HEK293 (cell line): ENCODE data around the gene RPS14.
A peak's percentile ranks its signal among the peaks of the same experiment; 100 is the strongest.

Experiments
- CTCF ChIA-PET: fragments of 350-600 bp; formaldehyde crosslinking; extraction: SDS; loops from one replicate; lab custom pipeline; 2021; ENCODE audit warnings: antibody characterized with exemption; lab: Yijun Ruan, JAX
- POLR2A ChIA-PET: fragments of 300-600 bp; formaldehyde crosslinking; extraction: SDS; loops from one replicate; lab custom pipeline; 2020; ENCODE audit warnings: antibody characterized with exemption, inconsistent platforms; lab: Yijun Ruan, JAX
- H3K27ac ChIP-seq: fragments of 200-500 bp; sonication (Bioruptor generic); 2 replicates; pipeline ENCODE4 v1.5.1; 2014; ENCODE audit warnings: low read depth, low read length, control low read depth, inconsistent platforms; ENCODE audit errors: extremely low read depth
- H3K36me3 ChIP-seq, 2 experiments: fragments of 200-500 bp in 1 of 2; sonication (Bioruptor generic) in 1 of 2; 1 replicate in 1 of 2; 2 replicates in 1 of 2; pipeline ENCODE4 v1.5.1; 2014 to 2017; ENCODE audit warnings: inconsistent platforms in 2 of 2, low read length in 2 of 2; ENCODE audit not compliant: control insufficient read depth in 2 of 2, insufficient read depth in 1 of 2
- H3K4me1 ChIP-seq: fragments of 200-500 bp; sonication (Bioruptor generic); 2 replicates; pipeline ENCODE4 v1.5.1; 2014; ENCODE audit warnings: mild to moderate bottlenecking, low read length, inconsistent platforms; ENCODE audit not compliant: control insufficient read depth, insufficient read depth
- H3K4me3 ChIP-seq: 2 replicates; pipeline ENCODE4 v1.5.1; 2011; ENCODE audit warnings: low read depth, mild to moderate bottlenecking, control low read depth, low read length, moderate library complexity
- H3K9me3 ChIP-seq: fragments of 200-500 bp; sonication (Bioruptor generic); 2 replicates; pipeline ENCODE4 v1.5.1; 2014; ENCODE audit warnings: low read depth, low read length, inconsistent platforms; ENCODE audit not compliant: control insufficient read depth, insufficient read depth
- OVOL3 ChIP-seq: fragments of 450-650 bp; formaldehyde crosslinking; IDR thresholded peaks from 2 replicates; pipeline ENCODE4 v1.5.1; 2016; ENCODE audit warnings: missing biosample characterization, missing genetic modification characterization
- PRDM10 ChIP-seq: fragments of 450-650 bp; formaldehyde crosslinking; IDR thresholded peaks from 2 replicates; pipeline ENCODE4 v1.5.1; 2016; ENCODE audit warnings: missing biosample characterization, missing genetic modification characterization
- PRDM4 ChIP-seq: fragments of 450-650 bp; formaldehyde crosslinking; IDR thresholded peaks from 2 replicates; pipeline ENCODE4 v1.5.1; 2017; ENCODE audit warnings: missing biosample characterization, missing genetic modification characterization
- SP3 ChIP-seq: fragments of 450-650 bp; formaldehyde crosslinking; IDR thresholded peaks from 2 replicates; pipeline ENCODE4 v1.5.1; 2016; ENCODE audit warnings: missing biosample characterization, missing genetic modification characterization
- ZBTB17 ChIP-seq: fragments of 450-650 bp; formaldehyde crosslinking; IDR thresholded peaks from 2 replicates; pipeline ENCODE4 v1.5.1; 2016; ENCODE audit warnings: missing biosample characterization, missing genetic modification characterization
- ZNF19 ChIP-seq: fragments of 450-650 bp; formaldehyde crosslinking; IDR thresholded peaks from 2 replicates; pipeline ENCODE4; 2016; ENCODE audit warnings: missing biosample characterization, missing genetic modification characterization, low read depth
- ZNF335 ChIP-seq: fragments of 450-650 bp; formaldehyde crosslinking; conservative IDR thresholded peaks from 2 replicates; pipeline ENCODE4 v1.5.1; 2016; ENCODE audit warnings: missing biosample characterization, missing genetic modification characterization
- ZNF529 ChIP-seq: fragments of 450-650 bp; formaldehyde crosslinking; IDR thresholded peaks from 2 replicates; pipeline ENCODE4 v1.5.1; 2017; ENCODE audit warnings: missing genetic modification characterization, missing biosample characterization; ENCODE audit not compliant: insufficient replicate concordance
- ZNF560 ChIP-seq: fragments of 450-650 bp; formaldehyde crosslinking; IDR thresholded peaks from 2 replicates; pipeline ENCODE4 v1.5.1; 2017; ENCODE audit warnings: missing biosample characterization, missing genetic modification characterization, borderline replicate concordance
- ZNF600 ChIP-seq: fragments of 450-650 bp; formaldehyde crosslinking; IDR thresholded peaks from 2 replicates; pipeline ENCODE4 v1.5.1; 2016; ENCODE audit warnings: missing biosample characterization, missing genetic modification characterization
- ZNF610 ChIP-seq: fragments of 450-650 bp; formaldehyde crosslinking; IDR thresholded peaks from 2 replicates; pipeline ENCODE4 v1.5.1; 2016; ENCODE audit warnings: missing biosample characterization, missing genetic modification characterization, borderline replicate concordance
- ZNF639 ChIP-seq: fragments of 450-650 bp; formaldehyde crosslinking; IDR thresholded peaks from 2 replicates; pipeline ENCODE4 v1.5.1; 2016; ENCODE audit warnings: missing biosample characterization, missing genetic modification characterization
- ZNF768 ChIP-seq: fragments of 450-650 bp; formaldehyde crosslinking; IDR thresholded peaks from 2 replicates; pipeline ENCODE4 v1.5.1; 2018; ENCODE audit warnings: missing biosample characterization, mild to moderate bottlenecking, missing genetic modification characterization
- ZNF791 ChIP-seq: fragments of 450-650 bp; formaldehyde crosslinking; IDR thresholded peaks from 2 replicates; pipeline ENCODE4 v1.5.1; 2016; ENCODE audit warnings: missing biosample characterization, missing genetic modification characterization
- ZNF792 ChIP-seq: fragments of 450-650 bp; formaldehyde crosslinking; IDR thresholded peaks from 2 replicates; pipeline ENCODE4 v1.5.1; 2016; ENCODE audit warnings: missing biosample characterization, missing genetic modification characterization
- ZSCAN16 ChIP-seq: fragments of 450-650 bp; formaldehyde crosslinking; IDR thresholded peaks from 2 replicates; pipeline ENCODE4 v1.5.1; 2016; ENCODE audit warnings: missing biosample characterization, missing genetic modification characterization
- TF ChIP-seq, protein P1 (sequence below): fragments of 450-650 bp; formaldehyde crosslinking; IDR thresholded peaks from 2 replicates; pipeline ENCODE4 v1.5.1; 2016; ENCODE audit warnings: missing biosample characterization, missing genetic modification characterization
- TF ChIP-seq, protein P2 (sequence below): fragments of 450-650 bp; formaldehyde crosslinking; IDR thresholded peaks from 2 replicates; pipeline ENCODE4 v1.5.0; 2017; ENCODE audit warnings: missing biosample characterization, missing genetic modification characterization, borderline replicate concordance

Gene RPS14

DNA sequence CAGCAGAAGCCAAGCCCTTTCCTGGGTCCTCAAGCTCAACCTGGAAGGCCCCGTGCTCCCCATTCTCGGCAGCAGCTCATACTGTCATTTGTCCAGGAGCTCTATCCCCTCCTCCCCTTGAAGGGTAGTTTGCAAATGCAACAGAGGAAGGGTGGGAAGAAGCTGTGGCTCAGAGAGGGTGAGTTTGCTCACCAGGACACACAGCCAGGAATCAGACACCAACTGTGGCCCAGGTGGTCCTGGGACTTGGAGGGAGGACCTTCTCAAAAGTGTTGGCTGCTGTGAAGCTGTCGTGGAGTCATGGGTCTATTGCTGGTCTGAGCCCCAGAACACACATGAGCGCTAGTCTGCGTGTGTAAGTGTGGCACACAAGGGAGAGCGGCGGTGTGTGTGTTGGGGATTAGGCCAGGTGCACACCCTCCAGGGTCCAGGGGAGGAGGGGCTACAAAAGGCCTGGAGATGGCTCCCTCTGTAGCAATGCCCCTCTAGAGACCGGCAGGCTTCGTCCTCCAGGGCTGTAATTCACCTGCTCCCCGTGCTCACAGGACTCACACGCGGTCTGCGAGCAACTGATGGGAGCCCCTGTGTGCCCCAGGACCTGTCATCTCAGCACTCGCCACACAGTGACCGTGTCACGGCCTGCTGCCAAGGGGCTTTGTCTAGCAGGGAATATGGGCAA, 8.2 kb upstream of the RPS14 start:
- Histone ChIP-seq H3K4me3 (no peak overlapping the region), H3K9me3 (no peaks in the 10 kb centered on the region), H3K4me1 (peaks cover 8% of the 10 kb centered on the region), H3K27ac (no peak overlapping the region), H3K36me3 (no peaks in the 10 kb centered on the region)
- ChIA-PET CTCF (interaction anchor here (0.6 to 6.3 kb wide), 17 partner anchors 8 to 389 kb away, joined by 3 to 64 read pairs (median 5); partner anchors contain the start of genes IRGM and MYOZ3), POLR2A (interaction anchor here (1.0 to 1.1 kb wide), 2 partner anchors 8 to 9 kb away, joined by 3 read pairs; no protein-coding TSS in a partner anchor)
- TF ChIP-seq ZSCAN16 (tag by site-specific recombination) (no peak), ZNF529 (tag by site-specific recombination) (no peak), ZNF610 (no peak), ZNF768 (tag by site-specific recombination) (peak; percentile 43; the same call in 1 of the 2 replicates)
- TF ChIP-seq, protein P1, sequence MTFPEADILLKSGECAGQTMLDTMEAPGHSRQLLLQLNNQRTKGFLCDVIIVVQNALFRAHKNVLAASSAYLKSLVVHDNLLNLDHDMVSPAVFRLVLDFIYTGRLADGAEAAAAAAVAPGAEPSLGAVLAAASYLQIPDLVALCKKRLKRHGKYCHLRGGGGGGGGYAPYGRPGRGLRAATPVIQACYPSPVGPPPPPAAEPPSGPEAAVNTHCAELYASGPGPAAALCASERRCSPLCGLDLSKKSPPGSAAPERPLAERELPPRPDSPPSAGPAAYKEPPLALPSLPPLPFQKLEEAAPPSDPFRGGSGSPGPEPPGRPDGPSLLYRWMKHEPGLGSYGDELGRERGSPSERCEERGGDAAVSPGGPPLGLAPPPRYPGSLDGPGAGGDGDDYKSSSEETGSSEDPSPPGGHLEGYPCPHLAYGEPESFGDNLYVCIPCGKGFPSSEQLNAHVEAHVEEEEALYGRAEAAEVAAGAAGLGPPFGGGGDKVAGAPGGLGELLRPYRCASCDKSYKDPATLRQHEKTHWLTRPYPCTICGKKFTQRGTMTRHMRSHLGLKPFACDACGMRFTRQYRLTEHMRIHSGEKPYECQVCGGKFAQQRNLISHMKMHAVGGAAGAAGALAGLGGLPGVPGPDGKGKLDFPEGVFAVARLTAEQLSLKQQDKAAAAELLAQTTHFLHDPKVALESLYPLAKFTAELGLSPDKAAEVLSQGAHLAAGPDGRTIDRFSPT (tag by site-specific recombination): no peak

- ChIA-PET CTCF (interaction anchor here (0.6 to 4.9 kb wide), 11 partner anchors 15 to 390 kb away, joined by 3 to 32 read pairs (median 5); partner anchors contain the start of genes IRGM and MYOZ3), POLR2A (interaction anchor here (1.0 kb wide), 1 partner anchor 8 kb away, joined by 3 read pairs; no protein-coding TSS in a partner anchor)
- Histone ChIP-seq H3K27ac (no peak overlapping the region), H3K9me3 (no peaks in the 10 kb centered on the region), H3K36me3 (no peaks in the 10 kb centered on the region), H3K4me3 (no peak overlapping the region), H3K4me1 (peaks cover 8% of the 10 kb centered on the region)
- TF ChIP-seq, protein P2, sequence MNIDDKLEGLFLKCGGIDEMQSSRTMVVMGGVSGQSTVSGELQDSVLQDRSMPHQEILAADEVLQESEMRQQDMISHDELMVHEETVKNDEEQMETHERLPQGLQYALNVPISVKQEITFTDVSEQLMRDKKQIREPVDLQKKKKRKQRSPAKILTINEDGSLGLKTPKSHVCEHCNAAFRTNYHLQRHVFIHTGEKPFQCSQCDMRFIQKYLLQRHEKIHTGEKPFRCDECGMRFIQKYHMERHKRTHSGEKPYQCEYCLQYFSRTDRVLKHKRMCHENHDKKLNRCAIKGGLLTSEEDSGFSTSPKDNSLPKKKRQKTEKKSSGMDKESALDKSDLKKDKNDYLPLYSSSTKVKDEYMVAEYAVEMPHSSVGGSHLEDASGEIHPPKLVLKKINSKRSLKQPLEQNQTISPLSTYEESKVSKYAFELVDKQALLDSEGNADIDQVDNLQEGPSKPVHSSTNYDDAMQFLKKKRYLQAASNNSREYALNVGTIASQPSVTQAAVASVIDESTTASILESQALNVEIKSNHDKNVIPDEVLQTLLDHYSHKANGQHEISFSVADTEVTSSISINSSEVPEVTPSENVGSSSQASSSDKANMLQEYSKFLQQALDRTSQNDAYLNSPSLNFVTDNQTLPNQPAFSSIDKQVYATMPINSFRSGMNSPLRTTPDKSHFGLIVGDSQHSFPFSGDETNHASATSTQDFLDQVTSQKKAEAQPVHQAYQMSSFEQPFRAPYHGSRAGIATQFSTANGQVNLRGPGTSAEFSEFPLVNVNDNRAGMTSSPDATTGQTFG: no peak
- no peak for TF ChIP-seq ZNF19 (tag by site-specific recombination)
- TF ChIP-seq ZNF600: no peak
- no peak for TF ChIP-seq ZNF335
- TF ChIP-seq OVOL3: no peak
- TF ChIP-seq ZNF639 (tag by site-specific recombination): no peak
- TF ChIP-seq ZBTB17 (tag by site-specific recombination): no peak
- no peak for TF ChIP-seq ZNF560
- no peak for TF ChIP-seq SP3 (tag by site-specific recombination)
- no peak for TF ChIP-seq ZSCAN16 (tag by site-specific recombination)
- no peak for TF ChIP-seq ZNF792 (tag by site-specific recombination)
- TF ChIP-seq ZNF791 (tag by site-specific recombination): no peak
- TF ChIP-seq PRDM4: no peak
- no peak for TF ChIP-seq PRDM10
Measured at GRCh38 chr5:150457121-150457520, 7.6 kb upstream of the RPS14 start.
